K562 (cell line): ENCODE measurements around the gene CCT5. TPM values are rescaled to one million over a fixed set of nuclear protein-coding genes. Genes with fewer than 3 reads are reported as not detected.

Source experiments
- CTBP1 ChIP-seq: fragments of 450-650 bp; IDR thresholded peaks from 2 replicates; pipeline ENCODE4 v1.6.1; 2016; ENCODE audit warnings: borderline replicate concordance
- ELF1 ChIP-seq: fragments of 200-800 bp; sonication (Bioruptor generic); IDR thresholded peaks from 2 replicates; pipeline ENCODE4 v1.6.1; 2016; ENCODE audit warnings: missing genetic modification characterization, missing compliant biosample characterization
- NR4A1 ChIP-seq, 2 experiments: fragments of 250-450 bp in 1 of 2; fragments of 450-650 bp in 1 of 2; sonication (Bioruptor Pico) in 1 of 2; IDR thresholded peaks; 2 replicates each; pipeline versions ENCODE4 v1.4.0 to v1.6.1; 2016 to 2020; ENCODE audit warnings: mild to moderate bottlenecking in 2 of 2, missing compliant biosample characterization in 1 of 2, missing genetic modification characterization in 1 of 2, moderate library complexity in 1 of 2
- polyA plus RNA-seq, 8 experiments: library from polyadenylated mRNA; depleted of rRNA in 4 of 8; stranded (reverse) in 5 of 8; unstranded in 3 of 8; fragments of >200 nt; fragmentation: Nextera tagmentation in 2 of 8; fragmentation: Illumina TruSeq in 1 of 8; extraction: Ambion mirVana in 2 of 8; extraction: Trizol in 1 of 8; gene quantifications; 2 replicates each; pipeline versions ENCODE4 v1.2.1 to v1.2.3, GENCODE V29; 2011 to 2014; ENCODE audit warnings: inconsistent platforms in 1 of 8, missing spikeins in 1 of 8
- total RNA-seq, 7 experiments: library from RNA; depleted of rRNA in 6 of 7; stranded (reverse); fragments of >200 nt in 6 of 7; fragmentation: Illumina TruSeq in 2 of 7; extraction: Trizol in 2 of 7; gene quantifications; 2 replicates each; pipeline versions ENCODE4 v1.2.1 to v1.2.3, GENCODE V29; 2011 to 2021; ENCODE audit warnings: low replicate concordance in 1 of 7
- TF ChIP-seq, protein P1 (sequence below), 2 experiments: fragments of 450-650 bp in 1 of 2; sonication (generic) in 1 of 2; formaldehyde crosslinking in 1 of 2; IDR thresholded peaks; 2 replicates each; pipeline versions ENCODE4 v1.7.1 to v1.9.0; 2016 to 2022; ENCODE audit warnings: inconsistent platforms in 1 of 2, mild to moderate bottlenecking in 1 of 2, missing genetic modification reagents in 1 of 2
- TF ChIP-seq, protein P2 (sequence below): sonication (generic); formaldehyde crosslinking; IDR thresholded peaks from 2 replicates; pipeline ENCODE4 v1.8.0; 2023; ENCODE audit warnings: mild to moderate bottlenecking, missing genetic modification reagents
- TF ChIP-seq, protein P3 (sequence below): sonication (generic); formaldehyde crosslinking; IDR thresholded peaks from 2 replicates; pipeline ENCODE4 v1.9.0; 2022; ENCODE audit warnings: mild to moderate bottlenecking, missing genetic modification reagents

The CCT5 gene
- total and polyA plus RNA-seq, 9 of the 15 experiments (the other 6 are each of a cell fraction or from before 2014, with no cell fraction given), result 782 to 1,606 (median 1,153) TPM

DNA sequence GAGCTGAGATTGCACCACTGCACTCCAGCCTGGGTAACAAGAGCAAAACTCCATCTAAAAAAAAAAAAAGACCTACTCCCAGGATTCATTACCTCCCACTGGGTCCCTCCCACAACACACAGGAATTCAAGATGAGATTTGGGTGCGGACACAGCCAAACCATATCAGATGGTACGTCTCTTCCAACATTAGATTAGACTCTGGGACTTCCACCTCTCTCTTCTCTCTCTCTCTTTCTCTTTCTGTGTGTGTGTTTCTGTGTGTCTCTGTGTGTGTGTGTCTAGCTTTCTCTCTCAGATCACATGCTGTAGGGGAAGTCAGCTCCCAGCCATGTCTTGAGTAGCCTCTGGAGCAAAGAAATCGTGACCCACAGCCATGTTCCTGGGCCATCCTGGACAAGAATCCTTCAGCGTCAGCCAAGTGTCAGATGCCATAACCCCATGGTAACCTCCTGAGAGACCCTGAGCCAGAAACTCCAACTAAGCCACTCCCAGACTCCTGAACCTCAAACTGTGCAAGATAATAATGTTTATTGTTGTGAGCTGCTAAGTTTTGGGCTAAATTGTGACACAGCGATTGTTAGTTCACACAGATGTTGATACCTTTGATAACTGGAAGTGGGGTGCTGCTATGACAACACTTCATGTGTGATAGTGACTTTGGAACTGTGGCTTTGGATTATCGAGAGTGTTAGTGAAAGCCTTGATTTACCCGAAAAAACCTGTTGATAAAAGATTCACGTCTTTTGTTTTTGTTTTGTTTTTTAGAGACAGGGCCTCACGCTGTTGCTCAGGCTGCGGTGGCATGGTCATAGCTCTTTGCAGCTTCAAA, 61.7 kb downstream of the CCT5 start (continued):
- TF ChIP-seq, protein P1, sequence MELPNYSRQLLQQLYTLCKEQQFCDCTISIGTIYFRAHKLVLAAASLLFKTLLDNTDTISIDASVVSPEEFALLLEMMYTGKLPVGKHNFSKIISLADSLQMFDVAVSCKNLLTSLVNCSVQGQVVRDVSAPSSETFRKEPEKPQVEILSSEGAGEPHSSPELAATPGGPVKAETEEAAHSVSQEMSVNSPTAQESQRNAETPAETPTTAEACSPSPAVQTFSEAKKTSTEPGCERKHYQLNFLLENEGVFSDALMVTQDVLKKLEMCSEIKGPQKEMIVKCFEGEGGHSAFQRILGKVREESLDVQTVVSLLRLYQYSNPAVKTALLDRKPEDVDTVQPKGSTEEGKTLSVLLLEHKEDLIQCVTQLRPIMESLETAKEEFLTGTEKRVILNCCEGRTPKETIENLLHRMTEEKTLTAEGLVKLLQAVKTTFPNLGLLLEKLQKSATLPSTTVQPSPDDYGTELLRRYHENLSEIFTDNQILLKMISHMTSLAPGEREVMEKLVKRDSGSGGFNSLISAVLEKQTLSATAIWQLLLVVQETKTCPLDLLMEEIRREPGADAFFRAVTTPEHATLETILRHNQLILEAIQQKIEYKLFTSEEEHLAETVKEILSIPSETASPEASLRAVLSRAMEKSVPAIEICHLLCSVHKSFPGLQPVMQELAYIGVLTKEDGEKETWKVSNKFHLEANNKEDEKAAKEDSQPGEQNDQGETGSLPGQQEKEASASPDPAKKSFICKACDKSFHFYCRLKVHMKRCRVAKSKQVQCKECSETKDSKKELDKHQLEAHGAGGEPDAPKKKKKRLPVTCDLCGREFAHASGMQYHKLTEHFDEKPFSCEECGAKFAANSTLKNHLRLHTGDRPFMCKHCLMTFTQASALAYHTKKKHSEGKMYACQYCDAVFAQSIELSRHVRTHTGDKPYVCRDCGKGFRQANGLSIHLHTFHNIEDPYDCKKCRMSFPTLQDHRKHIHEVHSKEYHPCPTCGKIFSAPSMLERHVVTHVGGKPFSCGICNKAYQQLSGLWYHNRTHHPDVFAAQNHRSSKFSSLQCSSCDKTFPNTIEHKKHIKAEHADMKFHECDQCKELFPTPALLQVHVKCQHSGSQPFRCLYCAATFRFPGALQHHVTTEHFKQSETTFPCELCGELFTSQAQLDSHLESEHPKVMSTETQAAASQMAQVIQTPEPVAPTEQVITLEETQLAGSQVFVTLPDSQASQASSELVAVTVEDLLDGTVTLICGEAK (IDR thresholded peaks at IDR 0.05), result 0 out of 2 replicates have a peak, but pooled peaks have one; percentile 21
- TF ChIP-seq, protein P1 (CRISPR knock-in tag; IDR thresholded peaks at IDR 0.05), result no peak
- TF ChIP-seq ELF1 (tag) (peak; percentile 42; the same call in 1 of the 2 replicates), CTBP1 (peak; percentile 68; the same call in 1 of the 2 replicates), NR4A1 (CRISPR knock-in tag; IDR thresholded peaks at IDR 0.05) (peak; percentile 67; the same call in 1 of the 2 replicates), NR4A1 (tag; IDR thresholded peaks at IDR 0.05) (no peak)
- TF ChIP-seq, protein P2, sequence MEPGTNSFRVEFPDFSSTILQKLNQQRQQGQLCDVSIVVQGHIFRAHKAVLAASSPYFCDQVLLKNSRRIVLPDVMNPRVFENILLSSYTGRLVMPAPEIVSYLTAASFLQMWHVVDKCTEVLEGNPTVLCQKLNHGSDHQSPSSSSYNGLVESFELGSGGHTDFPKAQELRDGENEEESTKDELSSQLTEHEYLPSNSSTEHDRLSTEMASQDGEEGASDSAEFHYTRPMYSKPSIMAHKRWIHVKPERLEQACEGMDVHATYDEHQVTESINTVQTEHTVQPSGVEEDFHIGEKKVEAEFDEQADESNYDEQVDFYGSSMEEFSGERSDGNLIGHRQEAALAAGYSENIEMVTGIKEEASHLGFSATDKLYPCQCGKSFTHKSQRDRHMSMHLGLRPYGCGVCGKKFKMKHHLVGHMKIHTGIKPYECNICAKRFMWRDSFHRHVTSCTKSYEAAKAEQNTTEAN (CRISPR knock-in tag), result no peak
- TF ChIP-seq, protein P3, sequence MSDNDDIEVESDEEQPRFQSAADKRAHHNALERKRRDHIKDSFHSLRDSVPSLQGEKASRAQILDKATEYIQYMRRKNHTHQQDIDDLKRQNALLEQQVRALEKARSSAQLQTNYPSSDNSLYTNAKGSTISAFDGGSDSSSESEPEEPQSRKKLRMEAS (CRISPR knock-in tag), result no peak
